RPMI8226 (cell line): ENCODE measurements around the gene DCBLD2.

ENCODE experiments used
- DNase-seq: peaks from one replicate; pipeline ENCODE4 v3.0.0-alpha.2; 2015

The DCBLD2 gene

GRCh38 chr3:98827221-98827920, 74.1 kb downstream of the DCBLD2 start:
- no peak for DNase-seq

- DNase-seq, result no peak
Measured at GRCh38 chr3:98826126-98826525, 75.4 kb downstream of the DCBLD2 start.

GRCh38 chr3:98824256-98824655, 77.2 kb downstream of the DCBLD2 start:
- DNase-seq, result no peak

GRCh38 chr3:98823791-98824190, 77.7 kb downstream of the DCBLD2 start:
- no peak for DNase-seq

- DNase-seq, result no peak
Measured at GRCh38 chr3:98821063-98821462, 80.4 kb downstream of the DCBLD2 start.

DNA sequence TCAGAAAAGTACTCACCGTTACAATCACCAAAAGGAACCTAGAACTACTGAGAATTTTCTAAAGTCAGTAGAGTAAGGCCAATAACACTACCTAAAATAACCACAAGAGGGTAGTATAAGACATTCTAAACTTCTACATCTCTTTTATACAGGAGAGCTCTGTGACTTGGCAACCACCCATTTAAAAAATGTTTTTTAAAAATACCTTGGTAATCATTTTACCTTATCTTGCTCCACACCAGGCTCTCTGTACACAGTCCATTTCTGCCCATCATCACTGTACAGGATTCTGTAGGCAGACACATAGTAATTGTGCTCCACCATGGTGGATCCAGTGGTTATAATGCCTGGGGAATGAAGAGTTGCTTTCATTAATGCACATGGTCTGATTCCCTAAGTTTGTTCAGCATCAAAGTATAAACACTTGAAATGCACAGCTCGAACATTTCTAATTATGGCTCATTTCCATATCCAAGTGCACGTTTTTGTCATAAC, 83.9 kb downstream of the DCBLD2 start:
- peak; percentile 55 for DNase-seq

DNA sequence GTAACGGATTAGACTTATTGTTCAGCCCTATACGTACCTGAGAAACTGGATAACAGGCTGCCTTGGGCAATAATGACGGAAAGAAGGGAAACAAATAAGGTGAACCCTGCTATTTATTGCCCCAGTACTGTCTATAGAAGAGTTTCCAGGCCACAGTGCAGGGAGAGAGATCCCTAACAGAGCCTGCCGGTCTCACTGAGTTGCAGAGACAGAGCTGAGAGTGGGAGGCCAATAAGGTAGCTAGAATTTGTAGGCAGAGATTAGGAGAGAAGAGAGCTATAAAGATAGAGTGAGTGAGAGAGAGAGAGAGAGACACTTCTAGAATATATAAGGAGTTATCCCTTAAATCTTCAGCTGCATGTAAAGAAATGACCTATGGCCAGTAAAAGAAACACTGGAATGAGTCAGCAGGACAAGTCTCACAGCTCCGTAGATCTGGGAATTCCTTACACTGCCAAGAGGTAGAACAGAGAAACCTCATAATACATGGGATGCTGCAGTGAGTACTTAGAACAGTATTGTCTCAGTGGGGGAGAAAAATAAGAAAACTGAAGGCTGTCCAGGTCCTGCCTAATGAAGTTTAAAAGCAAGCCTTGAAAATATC, 86.6 kb downstream of the DCBLD2 start:
- no peak for DNase-seq

- no peak for DNase-seq
Measured at GRCh38 chr3:98812851-98813374, 88.6 kb downstream of the DCBLD2 start.

- no peak for DNase-seq
Measured at GRCh38 chr3:98811048-98811447, 90.4 kb downstream of the DCBLD2 start.

DNA sequence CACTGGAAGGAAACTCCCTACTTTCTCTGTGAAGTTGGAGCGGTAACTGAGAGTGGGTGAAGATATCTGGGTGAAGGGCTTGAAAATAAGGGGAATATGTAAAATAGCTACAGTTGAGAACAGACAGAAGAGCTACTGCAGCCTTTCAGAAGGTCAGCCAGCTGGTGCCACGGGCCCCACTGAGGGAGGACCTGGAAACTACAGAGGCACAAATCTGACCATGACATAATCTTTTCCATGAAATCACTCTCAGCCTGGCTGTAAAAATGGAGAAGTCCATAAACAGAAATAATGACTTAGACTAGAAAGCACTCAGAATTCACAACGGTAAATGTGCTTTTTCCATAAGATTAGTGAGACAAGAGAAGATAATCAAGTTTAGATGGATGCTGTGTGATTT, 91.9 kb downstream of the DCBLD2 start:
- no peak for DNase-seq

GRCh38 chr3:98808071-98808470, 93.4 kb downstream of the DCBLD2 start:
- DNase-seq, result no peak

- no peak for DNase-seq
Measured at GRCh38 chr3:98807561-98807960, 93.9 kb downstream of the DCBLD2 start.

DNA sequence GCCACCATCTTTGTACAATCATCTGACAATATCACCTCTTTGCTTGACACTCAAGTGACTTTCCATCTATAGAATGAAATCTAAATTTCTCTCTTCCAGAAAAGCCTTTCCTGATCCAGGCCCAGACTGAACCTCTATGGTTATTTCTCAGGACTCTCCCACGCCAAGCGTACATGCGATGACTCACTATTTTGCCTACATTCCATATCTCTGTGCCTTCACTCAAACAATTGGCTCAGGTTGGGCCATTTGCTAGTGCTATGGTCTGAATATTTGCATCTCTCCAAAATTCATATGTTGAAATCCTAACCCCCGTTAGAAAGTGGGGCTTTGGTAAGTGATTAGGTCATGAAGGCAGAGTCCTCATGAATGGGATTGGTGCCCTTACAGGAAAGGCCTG, 94.5 kb downstream of the DCBLD2 start:
- no peak for DNase-seq

GRCh38 chr3:98806521-98806920, 95.0 kb downstream of the DCBLD2 start:
- DNase-seq, result no peak

- DNase-seq, result no peak
Measured at GRCh38 chr3:98805571-98805970, 95.9 kb downstream of the DCBLD2 start.

DNA sequence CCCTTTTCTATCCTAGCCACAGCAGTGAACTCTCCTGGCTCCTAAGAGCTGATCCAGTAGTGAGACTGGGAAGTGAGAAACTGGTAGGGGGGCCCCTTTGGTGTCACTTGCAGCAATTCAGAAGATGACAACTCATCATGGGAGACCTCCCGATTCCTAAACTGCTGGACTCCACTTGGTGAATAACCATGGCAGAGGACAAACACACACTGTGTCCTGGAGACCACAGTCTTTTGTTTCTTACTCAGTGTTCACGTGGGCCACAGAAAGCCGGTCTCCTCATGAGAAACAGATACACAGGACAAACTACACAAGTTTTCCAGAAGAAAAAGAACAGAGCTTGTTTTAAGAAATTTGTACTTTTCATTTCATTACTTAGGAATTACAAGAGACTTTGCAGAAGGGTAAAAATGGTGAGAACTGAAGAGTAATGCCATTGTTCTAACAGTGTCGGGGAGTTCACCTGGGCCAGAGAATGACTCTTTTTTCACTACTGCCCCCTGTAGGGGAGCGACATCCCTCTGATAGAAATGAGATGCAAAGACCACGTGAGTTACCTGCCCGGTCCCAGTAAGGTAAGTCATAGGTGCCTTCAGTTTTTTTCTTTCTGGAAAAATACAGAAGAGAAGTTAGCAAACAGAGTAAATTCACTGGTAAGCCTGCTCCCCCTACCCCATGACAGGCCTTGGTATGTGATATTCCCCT, 100.3 kb downstream of the DCBLD2 start:
- DNase-seq, result no peak

GRCh38 chr3:98800401-98800800, 101.1 kb downstream of the DCBLD2 start:
- DNase-seq, result no peak

DNA sequence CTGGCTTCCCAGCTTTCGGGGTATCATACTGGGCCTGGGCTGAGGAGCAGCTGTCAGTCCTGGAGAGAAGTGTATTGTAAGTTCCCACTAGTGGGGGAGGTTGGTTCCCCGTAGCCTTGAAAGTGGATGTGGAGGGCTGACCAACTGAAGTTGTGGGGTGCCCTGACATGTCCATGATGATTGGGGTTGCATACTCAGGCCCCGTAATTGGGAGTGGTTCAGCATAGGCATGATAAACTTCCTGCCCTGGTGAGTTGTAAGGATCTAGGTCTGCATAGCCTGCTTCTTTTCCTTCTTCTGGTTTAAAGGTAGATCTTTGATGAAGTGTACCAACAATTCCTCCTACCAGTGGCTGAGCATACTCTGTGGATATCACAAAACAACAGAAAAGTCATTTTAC, 102.0 kb downstream of the DCBLD2 start:
- no peak for DNase-seq

DNA sequence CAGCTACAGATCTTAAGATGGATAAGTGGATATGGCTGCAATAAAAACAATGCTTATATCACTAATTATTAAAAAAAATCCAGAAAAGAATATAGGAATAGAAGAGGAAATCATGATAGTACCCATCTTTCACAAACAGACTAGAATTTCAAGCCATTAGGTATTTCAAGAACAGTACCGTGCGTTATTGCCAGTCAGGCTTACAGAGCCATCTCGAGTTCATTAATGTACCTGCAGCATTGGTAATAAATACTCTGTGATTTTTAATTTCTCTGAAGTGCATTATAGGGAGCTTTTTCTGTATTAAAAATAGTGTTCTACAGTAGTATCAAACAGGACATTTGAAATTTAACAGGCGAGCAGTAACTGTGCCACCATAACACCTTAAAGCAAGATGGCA, 102.7 kb downstream of the DCBLD2 start:
- DNase-seq, result no peak

DNA sequence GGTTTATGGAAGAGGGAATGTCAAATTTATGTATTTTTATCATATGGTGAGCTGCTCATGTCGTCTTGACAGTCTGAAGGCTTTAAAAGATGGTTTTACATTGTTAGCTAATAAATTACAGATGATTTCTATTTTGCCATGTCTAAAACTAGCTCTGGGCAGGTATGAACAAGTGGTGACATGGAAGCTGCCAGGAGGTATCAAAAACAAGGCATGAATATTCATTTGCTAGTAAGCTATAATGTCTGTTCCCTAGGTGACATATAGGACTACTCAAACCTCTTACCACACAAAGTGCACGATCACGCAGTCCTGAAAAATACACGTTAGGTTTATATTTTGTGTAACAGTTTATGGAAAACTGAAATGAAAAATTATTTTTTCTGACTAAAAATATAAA, 103.6 kb downstream of the DCBLD2 start:
- no peak for DNase-seq

- DNase-seq, result no peak
Measured at GRCh38 chr3:98796334-98796733, 105.2 kb downstream of the DCBLD2 start.

DNA sequence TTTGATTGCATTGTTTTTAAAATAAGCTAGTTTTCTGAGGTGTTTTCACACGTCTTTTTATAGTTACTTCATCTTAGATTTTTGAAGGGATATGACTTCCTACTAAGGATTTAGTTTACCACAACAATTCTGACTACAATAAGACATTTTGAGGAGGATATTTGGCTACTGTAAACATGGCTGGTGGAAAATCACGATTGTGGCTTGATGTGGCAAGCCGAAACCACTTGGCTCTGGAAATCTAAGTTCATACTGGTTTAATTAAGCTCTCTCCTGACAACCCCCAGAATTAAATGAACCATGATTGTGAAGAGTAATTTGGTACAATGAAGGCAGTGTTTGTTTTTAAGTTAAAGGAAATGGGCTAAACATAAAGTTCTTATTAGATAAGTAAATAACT, 107.5 kb downstream of the DCBLD2 start:
- DNase-seq, result no peak

GRCh38 chr3:98791341-98792325, 109.9 kb downstream of the DCBLD2 start:
- no peak for DNase-seq
